K562 (cell line): ENCODE data around the gene CTIF. TPM values are rescaled to one million over a fixed set of nuclear protein-coding genes. Genes with fewer than 3 reads are reported as not detected.

Source experiments
- ADNP ChIP-seq: fragments of 200-800 bp; sonication (Bioruptor generic); IDR thresholded peaks from 2 replicates; pipeline ENCODE4 v1.6.1; 2016; ENCODE audit warnings: missing genetic modification characterization, missing compliant biosample characterization
- ARID3A ChIP-seq: IDR thresholded peaks from 2 replicates; pipeline ENCODE4 v1.6.1; 2012; ENCODE audit warnings: low read depth, low read length, improper control_type of control experiment, borderline replicate concordance
- CHD1 ChIP-seq: fragments of 200-600 bp; sonication (generic); IDR thresholded peaks from one replicate; pipeline ENCODE4 v1.6.1; 2012; ENCODE audit warnings: mild to moderate bottlenecking, moderate library complexity, low read length, inconsistent platforms
- HSF4 ChIP-seq: fragments of 250-450 bp; sonication (Bioruptor Pico); IDR thresholded peaks from 2 replicates; pipeline ENCODE4 v2.1.2; 2022; ENCODE audit warnings: mild to moderate bottlenecking, moderate library complexity, borderline replicate concordance
- KDM5B ChIP-seq: fragments of 200-600 bp; sonication (generic); IDR thresholded peaks from 2 replicates; pipeline ENCODE4 v1.6.1; 2012; ENCODE audit warnings: low read depth, mild to moderate bottlenecking, moderate library complexity, low read length, control low read depth, inconsistent platforms; ENCODE audit not compliant: insufficient replicate concordance
- KLF1 ChIP-seq: fragments of 450-650 bp; IDR thresholded peaks from 2 replicates; pipeline ENCODE4 v1.6.1; 2016; ENCODE audit warnings: missing genetic modification characterization, missing compliant biosample characterization
- MCM5 ChIP-seq: fragments of 450-650 bp; IDR thresholded peaks from 2 replicates; pipeline ENCODE4 v1.6.1; 2016; ENCODE audit warnings: low read depth
- NCOA4 ChIP-seq: fragments of 450-650 bp; IDR thresholded peaks from 2 replicates; pipeline ENCODE4 v1.6.1; 2018; ENCODE audit warnings: mild to moderate bottlenecking; ENCODE audit not compliant: partially characterized antibody
- NONO ChIP-seq, 2 experiments: fragments of 200-400 bp in 1 of 2; fragments of 450-650 bp in 1 of 2; formaldehyde crosslinking in 1 of 2; IDR thresholded peaks; 2 replicates each; pipeline ENCODE4 v1.6.1; 2017; ENCODE audit warnings: low read depth in 2 of 2, mild to moderate bottlenecking in 2 of 2, moderate library complexity in 2 of 2, low read length in 1 of 2
- NR1H2 ChIP-seq: sonication (generic); formaldehyde crosslinking; IDR thresholded peaks from 2 replicates; pipeline ENCODE4 v1.4.0; 2020; ENCODE audit warnings: mild to moderate bottlenecking, missing genetic modification reagents
- NR2C1 ChIP-seq, 2 experiments: fragments of 450-650 bp; IDR thresholded peaks; 2 replicates each; pipeline ENCODE4 v1.6.1; 2017; ENCODE audit warnings: mild to moderate bottlenecking in 2 of 2, antibody characterized with exemption in 1 of 2, inconsistent platforms in 1 of 2, missing compliant biosample characterization in 1 of 2, missing genetic modification characterization in 1 of 2
- PHF8 ChIP-seq: fragments of 200-600 bp; sonication (generic); IDR thresholded peaks from 2 replicates; pipeline ENCODE4 v1.6.1; 2012; ENCODE audit warnings: mixed run types, mild to moderate bottlenecking, inconsistent platforms, low read length, moderate library complexity, borderline replicate concordance
- RBM39 ChIP-seq: fragments of 200-400 bp; formaldehyde crosslinking; optimal IDR thresholded peaks from 2 replicates; pipeline ENCODE3; 2018; ENCODE audit warnings: low read depth, low read length
- RCOR1 ChIP-seq, 2 experiments: IDR thresholded peaks; 2 replicates each; pipeline ENCODE4 v1.6.1; 2012; ENCODE audit warnings: low read depth in 2 of 2, low read length in 2 of 2, borderline replicate concordance in 1 of 2, improper control_type of control experiment in 1 of 2
- RFX5 ChIP-seq: IDR thresholded peaks from 2 replicates; pipeline ENCODE4 v1.6.1; 2011; ENCODE audit warnings: low read depth, mild to moderate bottlenecking, improper control_type of control experiment, low read length
- SMAD4 ChIP-seq: fragments of 250-450 bp; sonication (Bioruptor Pico); conservative IDR thresholded peaks from 2 replicates; pipeline ENCODE4 v1.8.0; 2021; ENCODE audit warnings: inconsistent platforms, mild to moderate bottlenecking, moderate library complexity
- STAT5A ChIP-seq: IDR thresholded peaks from 2 replicates; pipeline ENCODE4 v1.6.1; 2012; ENCODE audit warnings: low read length, inconsistent platforms, borderline replicate concordance
- TARDBP ChIP-seq: fragments of 450-650 bp; IDR thresholded peaks from 2 replicates; pipeline ENCODE4 v1.6.1; 2016
- ZKSCAN1 ChIP-seq: fragments of 150-350 bp; IDR thresholded peaks from 2 replicates; pipeline ENCODE4 v1.6.1; 2016; ENCODE audit warnings: low read depth, low read length
- ZNF12 ChIP-seq: sonication (generic); formaldehyde crosslinking; IDR thresholded peaks from 2 replicates; pipeline ENCODE4 v1.4.0; 2020; ENCODE audit warnings: mild to moderate bottlenecking, missing genetic modification reagents
- ZNF518B ChIP-seq: fragments of 250-450 bp; sonication (Bioruptor Pico); IDR thresholded peaks from 2 replicates; pipeline ENCODE4 v1.5.0; 2021; ENCODE audit warnings: mild to moderate bottlenecking, moderate library complexity
- ZNF668 ChIP-seq: fragments of 250-450 bp; sonication (Bioruptor Pico); IDR thresholded peaks from 2 replicates; pipeline ENCODE4 v1.8.0; 2022; ENCODE audit warnings: mild to moderate bottlenecking, inconsistent platforms
- ZNF699 ChIP-seq: fragments of 250-450 bp; sonication (Bioruptor Pico); IDR thresholded peaks from 2 replicates; pipeline ENCODE4 v1.8.0; 2021; ENCODE audit warnings: mild to moderate bottlenecking, moderate library complexity; ENCODE audit not compliant: insufficient replicate concordance
- ZNF780A ChIP-seq: fragments of 250-450 bp; sonication (Bioruptor Pico); IDR thresholded peaks from 2 replicates; pipeline ENCODE4 v1.5.0; 2021; ENCODE audit warnings: mild to moderate bottlenecking
- polyA plus RNA-seq, 8 experiments: library from polyadenylated mRNA; depleted of rRNA in 4 of 8; stranded (reverse) in 5 of 8; unstranded in 3 of 8; fragments of >200 nt; fragmentation: Nextera tagmentation in 2 of 8; fragmentation: Illumina TruSeq in 1 of 8; extraction: Ambion mirVana in 2 of 8; extraction: Trizol in 1 of 8; gene quantifications; 2 replicates each; pipeline versions ENCODE4 v1.2.1 to v1.2.3, GENCODE V29; 2011 to 2014; ENCODE audit warnings: inconsistent platforms in 1 of 8, missing spikeins in 1 of 8
- total RNA-seq, 7 experiments: library from RNA; depleted of rRNA in 6 of 7; stranded (reverse); fragments of >200 nt in 6 of 7; fragmentation: Illumina TruSeq in 2 of 7; extraction: Trizol in 2 of 7; gene quantifications; 2 replicates each; pipeline versions ENCODE4 v1.2.1 to v1.2.3, GENCODE V29; 2011 to 2021; ENCODE audit warnings: low replicate concordance in 1 of 7

CTIF gene
- total and polyA plus RNA-seq, 9 of the 15 experiments (the other 6 are each of a cell fraction or from before 2014, with no cell fraction given): 0.17 to 11.5 (median 2.2) TPM

- TF ChIP-seq ZNF518B (CRISPR knock-in tag) (no peak), NONO (IDR thresholded peaks at IDR 0.05; ENCODE audit: low read depth in 2 of 2, low read length in 1 of 2) (no peak), PHF8 (peak; percentile 25; the same call in 1 of the 2 replicates), CHD1 (no peak), ZNF12 (CRISPR knock-in tag) (no peak), HSF4 (CRISPR knock-in tag) (no peak), ADNP (no peak), NR1H2 (CRISPR knock-in tag) (no peak), RFX5 (no peak), NR2C1 (IDR thresholded peaks at IDR 0.05) (peak; percentile 67), NR2C1 (tag; IDR thresholded peaks at IDR 0.05) (peak; percentile 76), TARDBP (no peak), MCM5 (no peak), ARID3A (no peak), SMAD4 (CRISPR knock-in tag) (peak; percentile 91), ZNF699 (no peak), ZKSCAN1 (peak; percentile 51; the same call in 1 of the 2 replicates), ZNF780A (no peak), RCOR1 (IDR thresholded peaks at IDR 0.05; ENCODE audit: borderline replicate concordance in 1 of 2, low read depth in 2 of 2, low read length in 2 of 2) (peak in 1 of 2 experiments; percentile 47; a peak in 2 of 4 replicates), NCOA4 (no peak), KLF1 (tag) (no peak), RBM39 (no peak), ZNF668 (CRISPR knock-in tag) (no peak), STAT5A (no peak), KDM5B (no peak)
These were observed 358.2 kb downstream of the CTIF start (continued) for GRCh38 chr18:48896875-48897511.
